ENCODE data around the gene FAAH.

DNA sequence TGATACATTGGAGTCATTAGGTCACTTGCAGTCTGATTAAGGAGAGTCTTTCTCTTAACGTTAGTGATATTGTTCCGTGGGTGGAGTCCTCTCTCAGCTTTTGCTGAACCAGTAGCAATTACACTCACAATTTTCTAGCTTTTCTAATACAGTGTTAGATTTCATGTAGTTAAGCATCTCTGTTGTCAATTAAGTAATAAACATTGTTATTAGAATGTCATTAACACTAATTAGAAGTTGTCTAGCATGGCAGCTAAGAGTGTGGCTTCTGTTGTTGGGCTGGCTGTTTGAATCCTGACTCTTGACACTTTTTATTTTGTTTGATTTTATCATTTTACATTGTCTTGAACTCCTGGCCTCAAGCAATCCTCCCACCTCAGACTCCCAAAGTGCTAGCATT, 33.4 kb downstream of the FAAH start:
- TF ChIP-seq, protein P1, sequence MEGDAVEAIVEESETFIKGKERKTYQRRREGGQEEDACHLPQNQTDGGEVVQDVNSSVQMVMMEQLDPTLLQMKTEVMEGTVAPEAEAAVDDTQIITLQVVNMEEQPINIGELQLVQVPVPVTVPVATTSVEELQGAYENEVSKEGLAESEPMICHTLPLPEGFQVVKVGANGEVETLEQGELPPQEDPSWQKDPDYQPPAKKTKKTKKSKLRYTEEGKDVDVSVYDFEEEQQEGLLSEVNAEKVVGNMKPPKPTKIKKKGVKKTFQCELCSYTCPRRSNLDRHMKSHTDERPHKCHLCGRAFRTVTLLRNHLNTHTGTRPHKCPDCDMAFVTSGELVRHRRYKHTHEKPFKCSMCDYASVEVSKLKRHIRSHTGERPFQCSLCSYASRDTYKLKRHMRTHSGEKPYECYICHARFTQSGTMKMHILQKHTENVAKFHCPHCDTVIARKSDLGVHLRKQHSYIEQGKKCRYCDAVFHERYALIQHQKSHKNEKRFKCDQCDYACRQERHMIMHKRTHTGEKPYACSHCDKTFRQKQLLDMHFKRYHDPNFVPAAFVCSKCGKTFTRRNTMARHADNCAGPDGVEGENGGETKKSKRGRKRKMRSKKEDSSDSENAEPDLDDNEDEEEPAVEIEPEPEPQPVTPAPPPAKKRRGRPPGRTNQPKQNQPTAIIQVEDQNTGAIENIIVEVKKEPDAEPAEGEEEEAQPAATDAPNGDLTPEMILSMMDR (IDR thresholded peaks at IDR 0.05), result no peak
- TF ChIP-seq EP300 (IDR thresholded peaks at IDR 0.05), result no peak
- TF ChIP-seq POLR2AphosphoS5 (IDR thresholded peaks at IDR 0.05), result no peak
